GM12878 (cell line): Measurements from ENCODE around the gene FMNL2. TPM values are rescaled to one million over a fixed set of nuclear protein-coding genes. Genes with fewer than 3 reads are reported as not detected.

Experiments
- ATAC-seq: fragments of 200-7000 bp; cut with Tn5 transposase; 3 replicates; pipeline ENCODE4 v1.9.1; 2020; ENCODE audit warnings: mild to moderate bottlenecking, moderate library complexity
- BruUV-seq: library from RNA; stranded (reverse); fragments of 400-500 nt; replicated peaks from 2 replicates; lab custom pipeline; 2021; lab: Mats Ljungman, UMichigan
- CTCF ChIA-PET: fragments of 300-600 bp; sonication (Branson Sonifier 250); formaldehyde crosslinking; extraction: SDS; loops from one replicate; lab custom pipeline; 2021; ENCODE audit warnings: inconsistent platforms; lab: Yijun Ruan, JAX
- POLR2A ChIA-PET: fragments of 350-600 bp; formaldehyde crosslinking; extraction: SDS; loops from one replicate; lab custom pipeline; 2021; ENCODE audit warnings: inconsistent platforms; lab: Charles Lee
- RAD21 ChIA-PET: fragments of 300-600 bp; sonication (Branson Sonifier 250); formaldehyde crosslinking; loops from one replicate; lab custom pipeline; 2023; ENCODE audit warnings: antibody characterized with exemption; ENCODE audit not compliant: unreplicated experiment; lab: Charles Lee
- SMC1A ChIA-PET: fragments of 300-600 bp; sonication (Branson Sonifier 250); formaldehyde crosslinking; loops from one replicate; lab custom pipeline; 2023; ENCODE audit not compliant: unreplicated experiment, uncharacterized antibody; lab: Charles Lee
- DNase-seq: peaks from one replicate; pipeline ENCODE4 v3.0.0-alpha.2; 2011; ENCODE audit warnings: low read depth, low spot score
- FAIRE-seq: peaks from 3 replicates; lab custom pipeline; 2011; peaks lifted over from hg19 to GRCh38; lab: Jason Lieb, UNC
- H2AFZ ChIP-seq: 2 replicates; pipeline ENCODE4 v1.6.0; 2011; ENCODE audit warnings: low read depth, low read length, control low read depth; ENCODE audit not compliant: control insufficient read depth
- H3K27ac ChIP-seq: 2 replicates; pipeline ENCODE4 v1.5.1; 2011; ENCODE audit warnings: control low read depth; ENCODE audit not compliant: control insufficient read depth, insufficient read depth
- H3K27me3 ChIP-seq, 2 experiments: replicated peaks in 1 of 2; 2 replicates each; pipeline versions ENCODE4 v1.6.0 to v1.6.1; 2011; ENCODE audit warnings: low read length in 1 of 2; ENCODE audit not compliant: control insufficient read depth in 2 of 2, insufficient read depth in 2 of 2
- H3K36me3 ChIP-seq, 2 experiments: 2 replicates each; pipeline ENCODE4 v1.5.1; 2011; ENCODE audit warnings: low read length in 1 of 2; ENCODE audit not compliant: control insufficient read depth in 2 of 2, insufficient read depth in 2 of 2
- H3K4me1 ChIP-seq: 2 replicates; pipeline ENCODE4 v1.6.1; 2011; ENCODE audit warnings: mild to moderate bottlenecking, low read length, moderate library complexity, mixed read lengths; ENCODE audit not compliant: control insufficient read depth, insufficient read depth
- H3K4me2 ChIP-seq: 2 replicates; pipeline ENCODE4 v1.6.0; 2011; ENCODE audit warnings: control low read depth; ENCODE audit not compliant: control insufficient read depth, insufficient read depth
- H3K4me3 ChIP-seq: fragments of 200-600 bp; sonication (generic); 2 replicates; pipeline ENCODE4 v1.5.1; 2016
- H3K79me2 ChIP-seq: 2 replicates; pipeline ENCODE4 v1.6.0; 2011; ENCODE audit warnings: low read length; ENCODE audit not compliant: control insufficient read depth, insufficient read depth
- H3K9ac ChIP-seq: 2 replicates; pipeline ENCODE4 v1.8.0; 2011; ENCODE audit warnings: low read length, control low read depth, mixed read lengths; ENCODE audit not compliant: control insufficient read depth, insufficient read depth
- H3K9me3 ChIP-seq: replicated peaks from 3 replicates; pipeline ENCODE4 v1.5.1; 2011; ENCODE audit warnings: mild to moderate bottlenecking, low read length; ENCODE audit not compliant: control insufficient read depth, insufficient read depth
- H4K20me1 ChIP-seq: 2 replicates; pipeline ENCODE4 v1.6.0; 2011; ENCODE audit not compliant: control insufficient read depth, insufficient read depth
- CREM ChIP-seq: IDR thresholded peaks from 2 replicates; pipeline ENCODE4 v1.6.1; 2014; ENCODE audit warnings: antibody characterized with exemption, low read depth
- GATAD2B ChIP-seq: fragments of 450-650 bp; conservative IDR thresholded peaks from 2 replicates; pipeline ENCODE4 v1.6.1; 2017; ENCODE audit warnings: low read depth, mild to moderate bottlenecking, moderate library complexity
- HSF1 ChIP-seq: fragments of 150-350 bp; IDR thresholded peaks from 2 replicates; pipeline ENCODE4 v1.6.1; 2014; ENCODE audit warnings: mild to moderate bottlenecking, low read depth, low read length
- JUNB ChIP-seq: IDR thresholded peaks from 2 replicates; pipeline ENCODE4 v1.6.1; 2016; ENCODE audit warnings: antibody characterized with exemption, mild to moderate bottlenecking
- MEF2A ChIP-seq: IDR thresholded peaks from 2 replicates; pipeline ENCODE4 v1.6.1; 2011; ENCODE audit warnings: low read depth, mild to moderate bottlenecking, low read length, moderate library complexity; ENCODE audit not compliant: insufficient read depth
- MEF2B ChIP-seq: fragments of 450-650 bp; IDR thresholded peaks from 2 replicates; pipeline ENCODE4 v1.6.1; 2018; ENCODE audit warnings: mild to moderate bottlenecking, moderate library complexity; ENCODE audit not compliant: partially characterized antibody, poor library complexity, severe bottlenecking
- MXI1 ChIP-seq: fragments of 150-350 bp; IDR thresholded peaks from 2 replicates; pipeline ENCODE4 v1.6.1; 2011; ENCODE audit warnings: low read depth, mild to moderate bottlenecking, inconsistent platforms, low read length, improper control_type of control experiment
- RAD51 ChIP-seq: fragments of 450-650 bp; IDR thresholded peaks from 2 replicates; pipeline ENCODE4 v1.6.1; 2016; ENCODE audit warnings: moderate library complexity, mild to moderate bottlenecking, inconsistent platforms
- SIN3A ChIP-seq: IDR thresholded peaks from 2 replicates; pipeline ENCODE4 v1.6.1; 2012; ENCODE audit warnings: low read depth, low read length, improper control_type of control experiment
- SMC3 ChIP-seq: IDR thresholded peaks from 2 replicates; pipeline ENCODE4 v1.6.1; 2011; ENCODE audit warnings: low read length, improper control_type of control experiment, borderline replicate concordance
- SPI1 ChIP-seq: IDR thresholded peaks from 2 replicates; pipeline ENCODE4 v1.6.1; 2011; ENCODE audit warnings: low read depth, mild to moderate bottlenecking, low read length, moderate library complexity, borderline replicate concordance; ENCODE audit not compliant: insufficient read depth
- TBL1XR1 ChIP-seq: IDR thresholded peaks from 2 replicates; pipeline ENCODE4 v1.6.1; 2012; ENCODE audit warnings: low read depth, low read length, improper control_type of control experiment
- TCF7 ChIP-seq: IDR thresholded peaks from 2 replicates; pipeline ENCODE4 v1.6.1; 2014; ENCODE audit warnings: antibody characterized with exemption, borderline replicate concordance
- USF1 ChIP-seq: IDR thresholded peaks from 2 replicates; pipeline ENCODE4 v1.6.1; 2011; ENCODE audit warnings: borderline replicate concordance, low read depth, mild to moderate bottlenecking, moderate library complexity, mixed read lengths, low read length; ENCODE audit not compliant: insufficient read depth; ENCODE audit errors: extremely low read length
- USF2 ChIP-seq: IDR thresholded peaks from 2 replicates; pipeline ENCODE4 v1.6.1; 2011; ENCODE audit warnings: low read depth, low read length, improper control_type of control experiment, borderline replicate concordance
- YY1 ChIP-seq: IDR thresholded peaks from 2 replicates; pipeline ENCODE4 v1.6.1; 2011; ENCODE audit warnings: low read depth, mild to moderate bottlenecking, low read length
- ZBTB4 ChIP-seq: fragments of 450-650 bp; formaldehyde crosslinking; IDR thresholded peaks from 2 replicates; pipeline ENCODE4 v1.4.0; 2022; ENCODE audit warnings: mild to moderate bottlenecking, moderate library complexity
- ZNF274 ChIP-seq: IDR thresholded peaks from one replicate; pipeline ENCODE4 v1.8.0; 2011; ENCODE audit not compliant: insufficient read length, insufficient read depth
- WGBS: methylation state at CpG from one replicate; pipeline ENCODE4 v1.1.6; 2016; ENCODE audit warnings: low lambda C conversion rate; ENCODE audit not compliant: insufficient replicate concordance, insufficient coverage; ENCODE audit errors: missing lambda C conversion rate; 5-methylcytosine and 5-hydroxymethylcytosine counted together
- in situ Hi-C: fragments of 300-500 bp; cut with MboI; formaldehyde crosslinking; loops from 9 replicates; pipeline ENCODE4 v1.14.3; 2018; ENCODE audit warnings: mixed read lengths
- intact Hi-C: fragments of 100-400 bp; cut with micrococcal nuclease; formaldehyde crosslinking; loops from one replicate; pipeline ENCODE4 v1.14.2; 2022; ENCODE audit not compliant: unreplicated experiment
- polyA plus RNA-seq, 11 experiments: library from polyadenylated mRNA; depleted of rRNA in 4 of 11; unstranded in 6 of 11; stranded (reverse) in 5 of 11; fragments of >200 nt; fragmentation: Nextera tagmentation in 4 of 11; fragmentation: Illumina TruSeq in 1 of 11; extraction: Ambion mirVana in 4 of 11; extraction: Trizol in 1 of 11; gene quantifications; 1 replicate in 1 of 11; 2 replicates in 10 of 11; pipeline versions ENCODE4 v1.2.1 to v1.2.3, GENCODE V29; 2011 to 2016; ENCODE audit warnings: inconsistent platforms in 2 of 11, missing spikeins in 2 of 11, low read depth in 1 of 11
- total RNA-seq, 4 experiments: library from RNA; depleted of rRNA in 3 of 4; stranded (reverse); fragments of >200 nt in 3 of 4; fragmentation: Illumina TruSeq in 1 of 4; extraction: Trizol in 1 of 4; gene quantifications; 2 replicates each; pipeline versions ENCODE4 v1.2.1 to v1.2.3, GENCODE V29; 2013 to 2021

Gene FMNL2
- total and polyA plus RNA-seq, 10 of the 15 experiments (the other 5 are each of a cell fraction or from before 2014, with no cell fraction given), result 0.13 to 9.9 (median 0.35) TPM

GRCh38 chr2:152376968-152377367, 42.0 kb downstream of the FMNL2 start:
- H3K27ac ChIP-seq, result no peak overlapping the region
- H3K9ac ChIP-seq, result no peak overlapping the region
- no peaks in the 10 kb centered on the region for H3K79me2 ChIP-seq
- H3K4me1 ChIP-seq, result no peaks in the 10 kb centered on the region
- ChIA-PET CTCF (interaction anchor here (0.6 to 1.5 kb wide), 2 partner anchors 17 to 259 kb away, joined by 3 to 4 read pairs; no protein-coding TSS in a partner anchor), SMC1A (interaction anchor here (1.0 to 1.6 kb wide), 2 partner anchors 10 to 29 kb away, joined by 4 to 6 read pairs; no protein-coding TSS in a partner anchor), POLR2A (no interaction called here), RAD21 (no interaction called here)
- 56% methylated on average over 1 of the region's 1 CpG for WGBS
- H3K4me3 ChIP-seq, result no peak overlapping the region
- ATAC-seq, result no peak
- DNase-seq, result no peak
- no peaks in the 10 kb centered on the region for H3K36me3 ChIP-seq
- H3K4me2 ChIP-seq, result no peak overlapping the region
- no peak for FAIRE-seq
- in situ Hi-C loops (no loop called here), intact Hi-C loops (no loop called here)
- no TSS peak for BruUV-seq
- no peaks in the 10 kb centered on the region for H4K20me1 ChIP-seq
- H3K9me3 ChIP-seq, result no peaks in the 10 kb centered on the region
- H3K27me3 ChIP-seq, result no peaks in the 10 kb centered on the region
- no peak overlapping the region for H2AFZ ChIP-seq
- TF ChIP-seq TBL1XR1, result no peak
- no peak for TF ChIP-seq CREM
- TF ChIP-seq HSF1, result no peak
- TF ChIP-seq MXI1, result no peak
- TF ChIP-seq MEF2A, result no peak
- no peak for TF ChIP-seq ZNF274
- no peak for TF ChIP-seq GATAD2B
- TF ChIP-seq JUNB, result no peak
- TF ChIP-seq TCF7, result no peak
- no peak for TF ChIP-seq RAD51
- no peak for TF ChIP-seq MEF2B
- TF ChIP-seq USF2, result no peak
- TF ChIP-seq SIN3A, result no peak
- no peak for TF ChIP-seq ZBTB4
- TF ChIP-seq USF1, result no peak
- no peak for TF ChIP-seq YY1
- TF ChIP-seq SPI1, result no peak
- TF ChIP-seq SMC3, result no peak
